GM12892 (cell line): ENCODE measurements around the gene HTRA1. TPM values are rescaled to one million over a fixed set of nuclear protein-coding genes. Genes with fewer than 3 reads are reported as not detected.

Experiments used
- DNase-seq: peaks from one replicate; pipeline ENCODE4 v3.0.0; 2011; ENCODE audit not compliant: insufficient read length
- FAIRE-seq: peaks from 2 replicates; lab custom pipeline; 2011; peaks lifted over from hg19 to GRCh38; lab: Jason Lieb, UNC
- POLR2A ChIP-seq: IDR thresholded peaks from 2 replicates; pipeline ENCODE4 v1.6.1; 2011; ENCODE audit warnings: low read depth, low read length, control low read depth
- POLR2AphosphoS5 ChIP-seq: IDR thresholded peaks from 2 replicates; pipeline ENCODE4 v1.6.1; 2011; ENCODE audit warnings: low read depth, low read length, control low read depth
- TAF1 ChIP-seq: IDR thresholded peaks from 2 replicates; pipeline ENCODE4 v1.6.1; 2011; ENCODE audit warnings: low read depth, mild to moderate bottlenecking, control low read depth, low read length, borderline replicate concordance
- polyA plus RNA-seq: library from polyadenylated mRNA; unstranded; fragments of >200 nt; gene quantifications from one replicate; pipeline ENCODE4 v1.2.1, GENCODE V29; 2012; ENCODE audit warnings: missing spikeins, inconsistent platforms; ENCODE audit not compliant: missing spikeins

Gene HTRA1
- polyA plus RNA-seq: not detected

DNA sequence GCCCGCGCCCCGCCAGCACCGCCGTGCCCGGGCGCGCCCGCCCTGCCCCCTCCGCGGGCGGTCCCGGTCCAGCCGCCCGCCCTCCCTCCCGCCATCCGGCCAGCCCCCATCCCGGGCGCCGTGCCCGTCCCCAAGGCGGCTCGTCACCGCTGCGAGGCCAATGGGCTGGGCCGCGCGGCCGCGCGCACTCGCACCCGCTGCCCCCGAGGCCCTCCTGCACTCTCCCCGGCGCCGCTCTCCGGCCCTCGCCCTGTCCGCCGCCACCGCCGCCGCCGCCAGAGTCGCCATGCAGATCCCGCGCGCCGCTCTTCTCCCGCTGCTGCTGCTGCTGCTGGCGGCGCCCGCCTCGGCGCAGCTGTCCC, at the start of gene HTRA1:
TSS of gene HTRA1 (plus strand) at position 187 of the 362 bp plus-strand sequence. CDS start at position 287, 100 bp downstream.
- DNase-seq: no peak
- no peak for FAIRE-seq
- TF ChIP-seq POLR2AphosphoS5: no peak
- TF ChIP-seq POLR2A: no peak
- TF ChIP-seq TAF1: no peak

- DNase-seq: no peak
- FAIRE-seq: no peak
These were observed 48.0 kb upstream of the HTRA1 start for GRCh38 chr10:122413327-122413726.

DNA sequence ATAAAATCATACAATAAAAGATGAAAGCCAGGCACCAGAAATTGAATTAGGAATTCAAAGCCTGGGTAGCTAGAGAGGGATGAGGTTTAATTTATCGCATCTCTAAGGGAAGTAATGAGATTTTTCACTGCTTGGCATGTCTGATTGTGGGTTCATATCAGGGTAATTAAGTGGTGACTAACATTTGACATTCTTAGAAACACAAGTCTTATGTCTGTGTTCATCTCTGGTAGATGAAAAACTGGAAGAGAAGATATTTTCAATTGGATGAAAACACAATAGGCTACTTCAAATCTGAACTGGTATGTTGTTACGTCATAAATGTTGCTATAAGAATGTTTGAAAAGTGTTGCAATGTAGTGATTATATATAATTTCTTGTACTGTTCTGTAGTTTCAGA, 43.7 kb upstream of the HTRA1 start:
- TF ChIP-seq POLR2A (no peak), TAF1 (no peak), POLR2AphosphoS5 (no peak)
- DNase-seq: no peak

More at GRCh38 chr10:122413327-122413726, 48.0 kb upstream of the HTRA1 start:
- TF ChIP-seq POLR2A (no peak), POLR2AphosphoS5 (no peak), TAF1 (no peak)

DNA sequence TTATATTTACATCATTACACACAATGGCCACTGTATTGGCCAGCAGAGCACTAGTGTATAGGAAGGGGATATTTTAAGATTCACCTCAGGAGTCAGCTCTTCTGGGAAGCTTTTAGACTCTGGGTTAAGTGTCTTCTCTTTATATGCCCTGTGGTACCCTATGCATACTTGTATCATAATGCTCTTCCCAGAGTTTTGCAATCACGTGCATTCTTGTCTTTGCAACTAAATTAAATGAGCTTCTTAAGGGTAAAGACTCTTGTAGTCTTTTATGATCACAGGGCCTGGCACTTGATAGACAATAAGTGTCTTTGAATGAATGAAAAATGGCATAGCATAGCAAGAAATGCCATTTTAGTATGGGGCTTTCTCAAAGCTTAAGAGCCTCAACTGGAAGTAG, 42.3 kb upstream of the HTRA1 start:
- no peak for FAIRE-seq
- no peak for DNase-seq
- TF ChIP-seq TAF1: no peak
- TF ChIP-seq POLR2AphosphoS5: no peak
- TF ChIP-seq POLR2A: no peak

More for the DNA sequence above, 43.7 kb upstream of the HTRA1 start:
- no peak for FAIRE-seq

GRCh38 chr10:122419876-122420623, 41.3 kb upstream of the HTRA1 start:
- FAIRE-seq (no peak), DNase-seq (no peak)
- TF ChIP-seq POLR2A (no peak), POLR2AphosphoS5 (no peak), TAF1 (no peak)

DNA sequence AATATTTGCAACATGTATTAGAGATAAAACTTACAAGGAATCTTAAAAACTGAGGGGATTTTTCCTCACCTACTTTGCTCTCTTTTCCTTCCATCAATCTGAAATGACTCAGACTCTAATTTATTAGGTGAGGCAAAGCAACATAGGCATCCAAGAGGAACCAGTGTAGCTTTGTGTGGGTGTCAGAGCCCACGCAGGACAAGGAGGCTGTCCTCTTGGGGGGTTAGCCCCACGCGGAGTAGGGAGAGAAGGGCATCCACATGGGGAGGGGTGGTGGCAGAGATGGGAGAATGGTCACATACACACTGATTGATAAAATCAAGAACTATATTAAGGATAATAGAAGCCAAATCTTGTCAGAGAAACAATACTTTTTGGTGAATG, 40.7 kb upstream of the HTRA1 start:
- no peak for DNase-seq
- TF ChIP-seq POLR2A: no peak
- FAIRE-seq: no peak

DNA sequence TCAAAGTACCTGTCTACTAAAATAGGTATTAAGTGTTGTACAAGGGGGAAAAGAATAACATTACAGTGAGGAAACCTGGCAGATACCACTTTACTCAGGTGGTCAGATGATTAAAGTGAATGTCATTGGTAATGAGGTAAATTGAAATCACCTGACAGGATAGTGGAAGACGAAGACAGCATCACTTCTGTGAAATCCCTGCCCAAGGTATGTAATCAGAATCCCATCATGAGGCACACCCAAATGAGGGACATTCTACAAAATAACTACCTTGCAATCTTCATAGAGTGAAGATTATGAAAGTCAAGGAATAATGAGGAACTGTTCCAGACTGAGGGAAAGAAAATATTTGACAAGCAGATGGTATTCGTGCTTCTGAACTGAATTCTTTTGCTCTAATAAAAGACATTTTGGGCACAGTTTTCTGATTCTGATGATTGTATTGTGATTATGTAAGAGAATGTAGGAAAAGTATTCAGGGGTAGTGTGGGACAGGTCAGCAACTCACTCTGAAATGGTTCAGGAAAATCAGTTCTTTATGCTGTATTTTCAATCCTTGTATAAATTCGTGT, 40.2 kb upstream of the HTRA1 start:
- DNase-seq (no peak), FAIRE-seq (no peak)
- no peak for TF ChIP-seq TAF1

GRCh38 chr10:122421742-122422141, 39.6 kb upstream of the HTRA1 start:
- FAIRE-seq (no peak), DNase-seq (no peak)
- TF ChIP-seq TAF1 (no peak), POLR2A (no peak), POLR2AphosphoS5 (no peak)

GRCh38 chr10:122422266-122422989, 38.9 kb upstream of the HTRA1 start:
- FAIRE-seq: no peak
- no peak for DNase-seq
- TF ChIP-seq TAF1: no peak
- TF ChIP-seq POLR2AphosphoS5: no peak
- TF ChIP-seq POLR2A: no peak

DNA sequence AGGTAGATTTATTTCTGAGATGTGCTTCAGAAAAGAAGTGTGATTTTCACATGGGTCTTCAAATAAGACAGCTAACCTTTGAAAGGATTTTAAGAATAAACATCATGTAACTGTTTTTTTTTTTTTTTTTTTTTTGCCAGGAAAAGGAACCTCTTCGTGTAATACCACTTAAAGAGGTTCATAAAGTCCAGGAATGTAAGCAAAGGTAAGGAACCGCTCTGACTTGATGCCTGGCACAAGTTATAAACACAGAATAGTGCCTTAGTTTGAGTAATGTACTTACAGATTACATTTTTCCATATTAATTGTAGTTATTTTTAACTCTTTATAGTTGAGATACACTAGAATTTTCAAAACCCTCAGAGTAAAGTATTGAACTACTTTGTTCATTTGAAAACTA, 37.3 kb upstream of the HTRA1 start:
- FAIRE-seq (no peak), DNase-seq (no peak)
- TF ChIP-seq POLR2AphosphoS5: no peak

DNA sequence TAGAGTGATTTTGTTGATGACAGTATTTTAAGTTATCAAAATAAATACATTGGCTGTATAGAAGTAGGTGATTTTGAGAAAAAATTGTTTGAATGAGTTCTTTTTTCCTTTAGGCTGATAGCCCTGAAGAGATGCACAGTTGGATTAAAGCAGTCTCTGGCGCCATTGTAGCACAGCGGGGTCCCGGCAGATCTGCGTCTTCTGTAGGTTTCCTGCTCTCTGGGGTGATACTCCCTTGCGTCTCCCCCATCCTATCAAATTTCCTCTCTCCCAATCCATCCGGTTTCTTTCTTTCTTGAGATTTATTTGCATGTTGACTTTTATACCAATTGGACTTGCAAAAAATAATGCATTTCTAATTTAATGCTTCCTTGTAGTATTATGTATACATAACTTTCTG, 34.5 kb upstream of the HTRA1 start:
- no peak for DNase-seq
- TF ChIP-seq POLR2A (no peak), TAF1 (no peak), POLR2AphosphoS5 (no peak)
- FAIRE-seq: no peak

- DNase-seq (no peak), FAIRE-seq (no peak)
- TF ChIP-seq TAF1 (no peak), POLR2A (no peak), POLR2AphosphoS5 (no peak)
These were observed 34.1 kb upstream of the HTRA1 start for GRCh38 chr10:122427280-122427679.
